DND-41 (cell line): ENCODE data around the gene BCL2L1.
A peak's percentile ranks its signal among the peaks of the same experiment; 100 is the strongest.

Experiments
- CTCF ChIP-seq: IDR thresholded peaks from 2 replicates; pipeline ENCODE4 v1.5.1; 2012; ENCODE audit warnings: borderline replicate concordance, low read length, moderate library complexity, mild to moderate bottlenecking; ENCODE audit not compliant: poor library complexity, severe bottlenecking; ENCODE audit errors: extremely low read depth
- EZH2 ChIP-seq: IDR thresholded peaks from 3 replicates; pipeline ENCODE4 v1.6.1; 2012; ENCODE audit warnings: borderline replicate concordance, low read depth, mild to moderate bottlenecking, moderate library complexity, low read length, inconsistent platforms; ENCODE audit not compliant: severe bottlenecking

- peak; percentile 86 for TF ChIP-seq CTCF
- TF ChIP-seq EZH2, result no peak
These were observed at the start of gene BCL2L1 for GRCh38 chr20:31722257-31723068.
